OCI-LY1 (cell line): ENCODE measurements around the gene VPS26B.

Experiments
- H2AFZ ChIP-seq: fragments of 200-600 bp; sonication (generic), shearing (Covaris generic); 2 replicates; pipeline ENCODE4 v1.6.0; 2014; ENCODE audit warnings: antibody characterized with exemption, mild to moderate bottlenecking, low read length
- H3F3A ChIP-seq: fragments of 200-600 bp; sonication (generic), shearing (Covaris generic); 2 replicates; pipeline ENCODE4 v1.6.0; 2014; ENCODE audit warnings: mild to moderate bottlenecking, antibody characterized with exemption, low read length, moderate library complexity; ENCODE audit not compliant: insufficient read depth
- H3K27ac ChIP-seq: fragments of 200-600 bp; sonication (generic); 2 replicates; pipeline ENCODE4 v1.5.1; 2014; ENCODE audit warnings: low read length, mixed run types, mild to moderate bottlenecking, low read depth; ENCODE audit not compliant: poor library complexity, severe bottlenecking
- H3K27me3 ChIP-seq: fragments of 200-600 bp; sonication (generic); 2 replicates; pipeline ENCODE4 v1.6.0; 2014; ENCODE audit warnings: antibody characterized with exemption, mild to moderate bottlenecking, low read length, moderate library complexity; ENCODE audit not compliant: insufficient read depth
- H3K36me3 ChIP-seq: fragments of 200-600 bp; sonication (generic); 2 replicates; pipeline ENCODE4 v1.6.1; 2014; ENCODE audit warnings: mild to moderate bottlenecking, antibody characterized with exemption, low read length, moderate library complexity, mixed read lengths; ENCODE audit not compliant: insufficient read depth
- H3K4me1 ChIP-seq: fragments of 200-600 bp; sonication (generic); 2 replicates; pipeline ENCODE4 v1.5.1; 2014; ENCODE audit warnings: mild to moderate bottlenecking, low read length, moderate library complexity; ENCODE audit not compliant: insufficient read depth, severe bottlenecking
- H3K4me2 ChIP-seq: fragments of 200-600 bp; sonication (generic), shearing (Covaris generic); 2 replicates; pipeline ENCODE4 v1.6.1; 2014; ENCODE audit warnings: low read length
- H3K4me3 ChIP-seq: fragments of 200-600 bp; sonication (generic); 2 replicates; pipeline ENCODE4 v1.5.1; 2014; ENCODE audit warnings: low read length, low read depth, mild to moderate bottlenecking, mixed read lengths; ENCODE audit not compliant: poor library complexity, severe bottlenecking
- H3K79me2 ChIP-seq: fragments of 200-600 bp; shearing (Covaris generic); 2 replicates; pipeline ENCODE4 v1.6.1; 2016; ENCODE audit warnings: mixed run types, low read length, mixed read lengths; ENCODE audit not compliant: insufficient read depth
- H3K9ac ChIP-seq: fragments of 200-600 bp; sonication (generic), shearing (Covaris generic); 2 replicates; pipeline ENCODE4 v1.6.1; 2014; ENCODE audit warnings: mild to moderate bottlenecking, low read length, mixed read lengths
- H3K9me2 ChIP-seq: fragments of 200-600 bp; sonication (generic), shearing (Covaris generic); 2 replicates; pipeline ENCODE4 v1.6.1; 2014; ENCODE audit warnings: low read depth, mild to moderate bottlenecking, low read length, mixed read lengths
- H3K9me3 ChIP-seq: fragments of 200-600 bp; shearing (Covaris generic); 2 replicates; pipeline ENCODE4 v1.6.1; 2014; ENCODE audit warnings: low read length, mixed read lengths
- H4K20me1 ChIP-seq: fragments of 200-600 bp; sonication (generic), shearing (Covaris generic); 2 replicates; pipeline ENCODE4 v1.6.0; 2016; ENCODE audit warnings: mild to moderate bottlenecking, low read length; ENCODE audit not compliant: insufficient read depth
- EZH2 ChIP-seq: fragments of 200-600 bp; sonication (generic), shearing (Covaris generic); IDR thresholded peaks from 2 replicates; pipeline ENCODE4 v1.8.0; 2017; ENCODE audit warnings: borderline replicate concordance, mixed run types, mild to moderate bottlenecking, antibody characterized with exemption, low read length, moderate library complexity, mixed read lengths
- TF ChIP-seq, protein P1 (sequence below): fragments of 200-600 bp; sonication (generic), shearing (Covaris generic); IDR thresholded peaks from 2 replicates; pipeline ENCODE4 v1.5.1; 2017; ENCODE audit warnings: mild to moderate bottlenecking, antibody characterized with exemption, low read length, moderate library complexity, mixed read lengths

Gene VPS26B

GRCh38 chr11:134226806-134227325, 2.4 kb downstream of the VPS26B start:
- no peak for TF ChIP-seq EZH2
- TF ChIP-seq, protein P1, sequence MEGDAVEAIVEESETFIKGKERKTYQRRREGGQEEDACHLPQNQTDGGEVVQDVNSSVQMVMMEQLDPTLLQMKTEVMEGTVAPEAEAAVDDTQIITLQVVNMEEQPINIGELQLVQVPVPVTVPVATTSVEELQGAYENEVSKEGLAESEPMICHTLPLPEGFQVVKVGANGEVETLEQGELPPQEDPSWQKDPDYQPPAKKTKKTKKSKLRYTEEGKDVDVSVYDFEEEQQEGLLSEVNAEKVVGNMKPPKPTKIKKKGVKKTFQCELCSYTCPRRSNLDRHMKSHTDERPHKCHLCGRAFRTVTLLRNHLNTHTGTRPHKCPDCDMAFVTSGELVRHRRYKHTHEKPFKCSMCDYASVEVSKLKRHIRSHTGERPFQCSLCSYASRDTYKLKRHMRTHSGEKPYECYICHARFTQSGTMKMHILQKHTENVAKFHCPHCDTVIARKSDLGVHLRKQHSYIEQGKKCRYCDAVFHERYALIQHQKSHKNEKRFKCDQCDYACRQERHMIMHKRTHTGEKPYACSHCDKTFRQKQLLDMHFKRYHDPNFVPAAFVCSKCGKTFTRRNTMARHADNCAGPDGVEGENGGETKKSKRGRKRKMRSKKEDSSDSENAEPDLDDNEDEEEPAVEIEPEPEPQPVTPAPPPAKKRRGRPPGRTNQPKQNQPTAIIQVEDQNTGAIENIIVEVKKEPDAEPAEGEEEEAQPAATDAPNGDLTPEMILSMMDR = no peak
- H3K36me3 ChIP-seq = peaks cover 6% of the 10 kb centered on the region; the same call in 1 of the 2 replicates
- no peaks in the 10 kb centered on the region for H3K9me2 ChIP-seq
- H4K20me1 ChIP-seq = no peaks in the 10 kb centered on the region
- no peak overlapping the region for H2AFZ ChIP-seq
- H3K79me2 ChIP-seq = peaks cover 17% of the 10 kb centered on the region
- no peaks in the 10 kb centered on the region for H3F3A ChIP-seq
- no peak overlapping the region for H3K4me2 ChIP-seq
- H3K9me3 ChIP-seq = no peaks in the 10 kb centered on the region
- peaks cover 27% of the 10 kb centered on the region for H3K4me1 ChIP-seq
- H3K27me3 ChIP-seq = peaks cover 17% of the 10 kb centered on the region
- no peak overlapping the region for H3K27ac ChIP-seq
- H3K4me3 ChIP-seq = no peak overlapping the region
- H3K9ac ChIP-seq = no peak overlapping the region

DNA sequence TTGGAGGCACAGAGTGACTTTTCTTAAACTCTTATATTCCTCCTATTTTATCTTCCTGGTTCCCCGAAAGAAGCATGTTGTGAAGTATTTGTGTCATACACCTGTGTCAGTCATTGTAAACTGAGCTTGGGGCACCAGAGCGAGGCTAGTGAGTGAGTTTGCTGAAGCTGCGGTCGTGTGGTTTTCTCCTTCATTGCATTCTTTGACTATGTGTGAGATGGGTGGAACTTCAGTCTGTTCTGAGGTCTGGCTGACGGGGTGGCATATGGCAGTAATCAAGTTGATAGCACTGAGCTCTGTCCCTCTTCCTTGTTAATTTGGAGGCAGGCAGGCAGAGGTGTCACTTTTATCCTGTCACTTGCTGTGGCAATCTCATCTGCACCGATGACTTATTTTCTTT, 4.2 kb downstream of the VPS26B start:
- no peak overlapping the region for H2AFZ ChIP-seq
- no peak overlapping the region for H3K9ac ChIP-seq
- TF ChIP-seq, protein P1 = no peak
- TF ChIP-seq EZH2 = no peak
- H3K4me2 ChIP-seq = no peak overlapping the region
- no peaks in the 10 kb centered on the region for H3K79me2 ChIP-seq
- peaks cover 13% of the 10 kb centered on the region for H3K4me1 ChIP-seq
- no peaks in the 10 kb centered on the region for H3K9me3 ChIP-seq
- no peaks in the 10 kb centered on the region for H3K36me3 ChIP-seq
- no peaks in the 10 kb centered on the region for H3K9me2 ChIP-seq
- no peaks in the 10 kb centered on the region for H3F3A ChIP-seq
- peaks cover 21% of the 10 kb centered on the region for H3K27me3 ChIP-seq
- no peaks in the 10 kb centered on the region for H4K20me1 ChIP-seq
- no peak overlapping the region for H3K4me3 ChIP-seq
- no peak overlapping the region for H3K27ac ChIP-seq

DNA sequence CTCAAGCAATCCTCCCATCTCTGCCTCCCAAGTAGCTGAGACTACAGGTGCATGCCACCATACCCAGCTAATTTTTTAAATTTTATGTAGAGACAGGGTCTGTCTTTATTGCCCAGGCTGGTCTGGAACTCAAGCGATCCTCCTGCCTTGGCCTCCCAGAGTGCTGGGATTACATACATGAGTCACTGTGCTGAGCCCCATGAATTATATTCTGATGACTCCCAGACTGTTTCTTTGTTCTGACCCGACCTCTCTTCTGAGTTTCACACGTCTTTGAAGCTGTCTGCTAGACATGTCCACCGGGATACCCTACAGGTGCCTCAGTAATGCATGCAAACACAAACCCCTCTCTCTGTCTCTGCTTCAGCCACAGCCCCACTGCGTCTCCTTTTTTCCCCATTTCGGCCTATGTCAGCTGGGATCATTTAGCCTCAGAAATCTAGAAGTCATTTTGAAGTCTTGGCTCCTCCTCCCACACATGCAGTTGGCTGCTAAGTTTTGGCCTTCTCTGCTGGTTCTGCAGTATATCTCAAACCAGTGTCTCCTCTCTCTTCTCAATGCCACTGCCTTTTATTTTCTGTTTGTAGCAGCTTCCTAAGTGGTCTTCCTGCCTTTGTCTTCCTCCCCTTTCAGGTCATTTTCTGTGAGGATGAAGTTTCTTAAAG, 4.8 kb downstream of the VPS26B start:
- Histone ChIP-seq H3K27ac (no peak overlapping the region), H3K9me2 (no peaks in the 10 kb centered on the region), H3K36me3 (no peaks in the 10 kb centered on the region), H3K4me3 (no peak overlapping the region), H3K27me3 (peaks cover 21% of the 10 kb centered on the region), H3F3A (no peaks in the 10 kb centered on the region), H4K20me1 (no peaks in the 10 kb centered on the region), H3K79me2 (no peaks in the 10 kb centered on the region), H2AFZ (no peak overlapping the region), H3K9me3 (no peaks in the 10 kb centered on the region), H3K9ac (no peak overlapping the region), H3K4me2 (no peak overlapping the region), H3K4me1 (peaks cover 13% of the 10 kb centered on the region)
- no peak for TF ChIP-seq EZH2
- TF ChIP-seq, protein P1 = no peak
